Activated CD4-positive, alpha-beta T cell treated with anti-CD3 and anti-CD28 coated beads for 1 hour (primary cell): ENCODE results near the gene VASH2.
"Not testable (repeated sequence)": the region's sequence is repeated elsewhere in the genome, so short reads cannot be mapped to it uniquely, and the experiment has no call there.

Experiments used
- DNase-seq: peaks from one replicate; pipeline ENCODE4 v3.0.0-alpha.2; 2020

Gene VASH2

DNA sequence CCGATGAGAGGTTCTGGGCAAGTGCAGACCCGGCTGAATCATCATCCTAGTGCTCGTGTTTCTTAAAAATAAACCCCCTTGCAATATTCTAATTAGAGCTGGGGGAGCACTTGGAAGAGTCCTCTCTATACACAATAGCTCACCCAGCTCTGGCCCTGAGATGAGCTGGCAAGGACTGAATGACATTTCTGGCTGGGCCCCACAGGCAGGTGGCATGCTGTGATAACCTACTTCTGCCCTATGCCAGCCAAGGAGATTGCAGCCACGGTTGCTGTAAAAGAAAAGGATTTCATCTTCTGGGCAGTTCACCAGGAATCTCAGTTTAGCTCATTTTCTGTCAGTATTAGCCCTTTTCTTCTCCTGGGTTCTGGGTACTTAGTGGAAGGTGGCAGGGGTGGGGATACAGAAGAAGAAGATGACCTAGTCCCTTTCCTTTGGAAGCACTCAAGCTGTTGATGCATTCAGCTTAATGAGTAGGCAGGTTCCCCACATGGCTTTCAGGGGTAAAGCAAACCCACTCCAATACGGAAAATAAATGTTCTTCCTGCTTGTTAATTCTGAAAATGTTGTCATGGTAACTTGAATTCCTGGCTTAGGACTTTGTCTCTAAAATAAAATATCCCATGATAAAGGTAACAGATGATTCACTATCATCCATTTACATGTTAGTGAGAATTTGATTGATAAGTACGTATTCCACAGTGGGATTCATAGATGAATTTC is 32.2 kb downstream of the VASH2 start:
- no peak for DNase-seq

DNA sequence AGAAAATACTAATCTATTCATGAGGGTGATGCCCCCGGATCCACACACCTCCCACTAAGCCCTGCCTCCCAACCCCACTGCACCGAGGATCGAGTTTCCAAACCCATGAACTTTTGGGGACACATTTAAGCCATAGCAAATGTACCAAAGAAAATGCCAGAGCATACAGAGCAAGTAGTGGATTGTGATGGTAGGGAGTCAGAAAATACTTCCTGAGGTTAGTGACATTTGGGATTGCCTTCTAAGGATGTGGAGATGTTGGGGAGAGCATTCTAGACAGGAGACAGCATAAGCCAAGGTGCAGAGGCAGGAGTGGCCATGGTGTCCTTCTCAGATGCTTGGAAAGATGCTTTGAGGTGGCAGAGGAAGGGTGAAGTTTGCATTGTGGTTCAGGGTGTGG is 33.1 kb downstream of the VASH2 start:
- no peak for DNase-seq

DNA sequence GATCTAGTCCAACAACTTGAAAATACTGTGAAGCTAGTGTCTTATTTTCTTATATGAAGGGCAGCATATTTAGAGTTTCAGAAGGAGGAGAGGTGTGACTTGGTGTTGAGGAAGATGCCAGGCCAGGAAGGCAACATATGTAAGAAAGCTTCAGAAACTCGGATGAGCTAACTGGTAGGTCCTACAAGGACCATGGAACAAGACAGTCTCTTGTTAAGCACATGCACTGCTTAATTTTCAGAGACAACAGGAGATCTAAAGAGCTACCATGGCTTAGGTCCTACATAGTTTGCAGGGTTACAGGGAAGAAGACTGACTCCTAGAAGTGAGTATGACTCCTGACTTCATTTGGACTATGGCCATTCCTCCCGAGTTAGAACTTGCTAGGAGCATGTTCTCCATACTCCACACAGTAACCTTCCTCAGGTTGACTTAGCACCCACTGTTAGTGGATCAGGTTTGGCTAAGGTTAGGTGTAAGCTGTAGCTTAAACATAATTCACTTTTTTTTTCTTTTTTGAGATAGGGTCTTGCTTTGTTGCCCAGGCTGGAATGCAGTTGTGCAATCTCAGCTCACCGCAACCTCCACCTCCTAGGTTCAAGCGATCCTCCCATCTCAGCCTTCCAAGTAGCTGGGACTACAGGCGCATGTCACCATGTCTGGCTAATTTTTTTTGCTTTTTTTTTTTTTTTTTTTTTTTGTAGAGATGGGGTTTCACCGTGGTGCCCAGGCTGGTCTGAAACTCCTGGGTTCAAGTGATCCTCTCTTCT is 34.4 kb downstream of the VASH2 start:
- no peak for DNase-seq

DNA sequence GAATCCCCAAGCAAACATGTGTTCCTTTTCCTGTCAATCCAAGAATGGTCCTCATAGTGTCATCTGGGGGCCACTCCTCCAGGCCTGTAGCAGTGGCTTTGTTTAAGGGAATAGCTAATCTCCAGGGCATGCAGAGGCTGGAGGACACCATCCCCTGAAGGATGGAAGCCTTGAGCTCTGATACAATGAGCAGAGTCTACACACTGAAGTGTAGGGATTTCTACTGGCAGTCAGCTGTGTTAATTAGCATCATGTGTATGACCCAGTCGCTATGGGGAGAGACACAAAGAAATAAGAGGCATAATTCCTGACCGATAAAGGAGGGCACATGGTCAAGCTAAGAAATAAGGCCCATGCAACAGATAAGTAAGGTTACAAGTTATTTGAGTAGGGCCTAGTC is 36.2 kb downstream of the VASH2 start:
- DNase-seq, result no peak

DNA sequence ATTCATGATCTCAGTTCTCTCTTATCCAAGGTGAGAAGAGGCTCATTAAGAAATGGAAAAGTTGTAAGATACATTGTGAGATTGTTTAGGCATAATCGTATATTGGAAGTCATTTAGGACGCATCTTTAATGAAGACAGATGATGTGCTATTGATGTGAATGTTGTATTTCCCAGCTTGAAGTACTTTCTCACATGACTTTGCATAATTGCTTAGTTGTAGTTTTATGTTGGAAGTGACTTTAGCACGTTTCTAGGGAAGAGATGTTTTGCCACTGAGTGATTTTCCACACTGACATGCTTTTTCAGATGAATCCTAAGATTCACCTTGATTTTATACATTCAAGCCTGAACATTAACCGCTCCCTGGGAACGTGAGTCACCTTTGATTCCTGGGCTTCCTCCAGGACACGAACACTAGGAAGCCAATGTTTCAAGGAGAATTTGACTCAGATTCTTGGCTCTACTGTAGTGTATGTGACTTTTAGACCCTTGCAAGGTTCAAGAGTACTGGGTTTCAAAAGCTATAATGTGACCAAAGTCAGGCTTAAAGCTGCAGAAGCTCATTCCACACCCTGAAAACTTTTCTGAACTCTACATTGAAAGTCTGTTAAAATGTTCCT is 37.5 kb downstream of the VASH2 start:
- DNase-seq, result no peak

DNA sequence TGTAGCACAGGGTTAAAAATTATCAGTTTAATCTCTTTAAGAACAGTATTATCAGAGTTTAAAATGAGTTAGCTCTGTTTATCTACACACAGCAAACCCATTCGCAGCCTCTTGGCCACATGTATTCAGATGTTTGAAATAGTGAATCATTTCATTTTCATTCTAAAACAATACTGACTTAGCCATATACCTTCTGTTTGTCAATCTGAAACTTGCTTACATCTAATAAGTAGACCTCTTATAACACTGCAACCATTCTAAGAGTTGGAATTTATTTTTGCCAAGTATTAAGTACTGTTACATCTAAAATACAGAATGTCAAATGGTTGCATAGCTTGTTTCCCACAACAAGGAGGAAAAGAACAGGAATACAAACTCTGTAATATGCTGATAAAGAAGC is 39.9 kb downstream of the VASH2 start:
- no peak for DNase-seq

DNA sequence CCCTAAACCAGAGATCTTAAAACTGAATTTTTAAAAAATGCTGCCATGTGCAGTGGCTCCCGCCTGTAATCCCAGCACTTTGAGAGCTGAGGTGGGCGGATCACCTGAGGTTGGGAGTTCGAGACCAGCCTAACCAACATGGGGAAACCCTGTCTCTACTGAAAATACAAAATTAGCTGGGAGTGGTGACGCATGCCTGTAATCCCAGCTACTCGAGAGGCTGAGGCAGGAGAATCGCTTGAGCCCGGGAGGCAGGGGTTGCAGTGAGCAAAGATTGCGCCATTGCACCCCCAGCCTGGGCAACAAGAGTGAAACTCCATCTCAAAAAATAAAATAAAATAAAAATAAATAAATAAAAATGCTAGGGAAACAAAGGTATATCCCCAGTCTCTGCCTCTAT is 43.6 kb downstream of the VASH2 start:
- not testable (repeated sequence) for DNase-seq

DNA sequence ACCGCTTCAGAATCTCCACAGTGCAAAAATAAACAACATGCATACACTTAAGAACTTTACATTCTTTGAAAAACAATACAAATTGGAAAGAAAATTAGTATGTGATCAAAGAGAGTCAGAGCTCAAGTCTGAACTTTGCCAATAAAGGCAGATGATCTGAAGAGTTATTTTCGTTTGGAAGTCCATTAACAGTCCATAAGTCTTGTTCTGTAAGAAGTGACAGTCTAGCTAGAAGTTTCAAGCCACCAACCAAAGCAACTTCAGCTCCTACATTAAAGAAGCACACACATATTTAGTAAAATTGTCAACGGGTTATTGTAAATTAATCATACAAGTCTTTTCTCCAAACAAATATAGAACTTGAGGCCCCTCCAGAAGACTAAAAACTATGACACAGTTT is 44.6 kb downstream of the VASH2 start:
- no peak for DNase-seq

DNA sequence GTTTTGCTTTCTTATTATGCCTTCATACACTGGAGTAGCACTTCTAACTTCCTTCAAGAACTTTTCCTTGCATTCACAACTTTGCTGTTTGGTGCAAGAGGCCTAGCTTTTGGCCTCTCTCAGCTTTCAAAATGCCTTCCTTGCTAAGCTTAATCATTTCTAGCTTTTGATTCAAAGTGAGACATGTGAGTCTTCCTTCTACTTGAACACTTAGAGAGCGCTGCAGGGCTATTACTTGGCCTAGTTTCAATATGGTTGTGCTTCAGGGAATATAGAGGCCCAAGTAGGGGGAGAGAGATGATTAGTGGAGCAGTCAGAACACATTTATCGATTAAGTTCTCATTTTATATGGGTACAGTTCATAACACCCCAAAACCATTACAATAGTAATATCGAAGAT is 52.9 kb downstream of the VASH2 start:
- DNase-seq, result no peak

DNA sequence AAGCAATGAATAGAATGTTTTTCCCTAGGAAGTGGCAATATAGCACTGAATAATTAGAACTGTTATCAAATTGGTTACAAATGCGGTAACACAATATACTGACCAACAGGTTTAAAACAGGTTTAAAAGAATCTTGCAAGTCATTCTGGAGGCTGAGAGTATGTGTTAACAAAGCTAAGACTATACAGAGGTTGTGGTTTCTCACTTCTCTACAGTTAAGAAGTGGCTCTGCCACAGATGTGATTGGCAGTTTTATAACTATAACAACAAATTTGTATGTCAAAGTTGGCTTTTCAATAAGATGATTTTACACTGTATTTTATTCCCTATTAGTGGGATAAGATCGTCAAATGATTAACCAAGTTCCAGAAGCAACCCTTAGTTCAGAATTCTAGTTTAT is 58.2 kb downstream of the VASH2 start:
- DNase-seq, result no peak

DNA sequence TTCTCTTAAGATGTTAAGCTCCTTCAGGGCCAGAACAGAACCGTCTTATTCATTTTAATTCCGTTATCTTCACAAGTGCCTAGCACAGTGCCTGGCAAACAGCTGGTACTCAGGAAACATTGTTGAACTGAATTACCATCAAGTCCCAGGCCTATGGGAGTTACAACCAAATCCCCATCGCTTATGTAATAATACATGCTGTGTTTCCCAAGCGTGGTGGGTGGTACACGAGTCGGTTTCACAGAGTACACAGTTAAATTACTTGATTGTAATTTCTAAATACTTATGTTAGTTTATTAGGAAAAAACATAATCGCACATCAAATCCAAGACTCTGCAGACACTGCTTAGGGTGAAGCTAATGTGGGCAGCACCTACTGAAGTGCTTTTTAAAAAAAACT is 64.3 kb downstream of the VASH2 start:
- no peak for DNase-seq

DNA sequence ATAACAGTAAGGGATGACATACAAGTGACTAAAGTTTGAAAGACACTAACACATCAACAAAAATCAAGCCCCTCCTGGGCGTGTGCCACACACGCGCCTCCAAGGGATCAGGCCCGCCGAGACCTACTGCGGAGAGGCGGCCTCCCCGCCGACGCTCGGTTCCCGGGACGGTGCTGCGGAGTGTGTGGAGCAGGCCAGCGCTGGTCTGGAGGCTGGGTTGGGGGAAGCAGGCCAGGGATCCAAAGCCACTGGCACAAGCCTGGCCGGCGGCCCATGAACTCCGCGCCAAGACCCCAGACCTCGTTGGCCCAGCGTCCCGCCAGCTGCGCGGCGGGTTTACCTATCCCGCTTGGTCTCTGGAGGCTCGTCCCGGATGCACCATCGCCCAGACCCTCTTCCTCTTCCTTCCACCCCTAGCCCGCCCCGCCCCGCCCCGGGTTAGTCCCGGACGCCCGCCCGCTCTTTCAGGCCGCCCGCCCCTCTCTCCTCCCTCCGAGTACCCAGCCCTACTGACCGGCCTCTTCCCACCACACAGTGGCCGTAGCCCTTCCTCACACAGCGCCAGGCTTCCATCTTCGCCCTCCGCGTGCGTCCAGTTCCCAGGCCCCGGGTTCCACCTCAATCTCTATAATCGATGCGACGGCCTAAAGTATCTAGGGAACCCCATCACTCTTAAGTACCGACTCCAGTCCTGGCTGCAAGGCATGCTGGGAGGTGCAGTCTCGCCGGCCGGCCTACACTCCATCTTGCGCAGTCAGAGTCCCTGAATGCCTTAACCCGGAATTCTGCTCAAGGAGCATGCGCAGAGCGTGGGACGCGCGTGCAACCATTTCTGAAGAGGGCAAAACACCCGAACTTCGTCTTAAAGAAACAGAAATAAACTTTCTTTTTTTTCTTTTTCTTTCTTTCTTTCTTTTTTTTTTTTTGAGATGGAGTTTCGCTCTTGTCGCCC is 65.0 kb downstream of the VASH2 start, which contains the start of gene ANGEL2:
TSS of gene ANGEL2 (minus strand) at position 769 of the 952 bp plus-strand sequence. CDS start at position 573, 196 bp downstream.
- DNase-seq, result peak; percentile 92

DNA sequence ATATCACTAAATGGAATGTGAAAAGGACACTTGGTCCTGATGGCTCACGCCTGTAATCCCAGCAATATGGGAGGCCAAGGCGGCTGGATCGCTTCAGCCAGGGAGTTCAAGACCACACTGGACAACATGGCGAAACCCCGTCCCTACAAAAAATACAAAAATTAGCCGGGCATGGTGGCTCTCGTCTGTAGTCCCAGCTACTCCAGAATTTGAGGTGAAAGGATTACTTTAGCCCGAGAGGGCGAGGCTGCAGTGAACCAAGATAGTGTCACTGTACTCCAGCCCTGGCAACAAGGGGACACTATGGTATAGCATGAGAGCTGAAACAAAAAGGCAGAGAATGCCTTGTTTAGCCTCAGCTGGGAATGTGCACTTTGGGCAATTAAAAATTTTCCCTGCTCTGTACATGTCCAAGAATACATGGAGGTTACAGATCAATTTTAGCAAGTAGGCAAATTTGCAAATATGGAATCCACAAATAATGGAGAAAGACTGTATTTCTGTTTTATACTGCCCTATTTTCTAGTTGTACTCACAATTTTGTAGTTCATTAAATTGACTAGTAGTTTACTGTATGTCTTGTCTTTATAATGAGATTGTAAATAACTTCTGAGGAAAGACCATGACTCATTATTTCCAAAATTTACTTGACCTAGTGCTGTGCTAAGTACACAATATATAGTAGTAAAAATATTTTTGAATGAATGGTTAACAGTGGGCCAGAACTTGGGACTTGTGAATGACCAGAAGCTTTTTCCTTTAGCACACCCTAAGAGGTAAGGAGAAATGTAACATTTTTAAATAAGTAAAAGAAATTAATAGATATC is 67.3 kb downstream of the VASH2 start:
- no peak for DNase-seq

DNA sequence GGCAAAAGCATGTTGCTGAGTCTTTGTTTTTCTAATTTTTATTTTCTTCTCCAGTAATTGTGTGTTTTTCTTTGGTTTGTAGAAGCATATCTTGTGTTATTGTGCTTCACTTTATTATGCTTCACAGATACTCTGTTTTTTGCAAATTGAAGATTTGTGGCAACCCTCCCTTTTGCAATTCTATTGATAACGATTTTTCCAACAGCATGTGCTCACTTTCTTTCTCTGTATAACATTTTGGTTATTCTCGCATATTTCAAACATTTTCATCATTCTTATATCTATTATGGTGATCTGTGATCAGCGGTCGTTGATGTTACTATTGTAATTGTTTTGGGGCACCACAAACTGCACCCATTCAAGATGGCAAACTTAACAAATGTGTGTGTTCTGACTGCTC is 69.1 kb downstream of the VASH2 start:
- no peak for DNase-seq

DNA sequence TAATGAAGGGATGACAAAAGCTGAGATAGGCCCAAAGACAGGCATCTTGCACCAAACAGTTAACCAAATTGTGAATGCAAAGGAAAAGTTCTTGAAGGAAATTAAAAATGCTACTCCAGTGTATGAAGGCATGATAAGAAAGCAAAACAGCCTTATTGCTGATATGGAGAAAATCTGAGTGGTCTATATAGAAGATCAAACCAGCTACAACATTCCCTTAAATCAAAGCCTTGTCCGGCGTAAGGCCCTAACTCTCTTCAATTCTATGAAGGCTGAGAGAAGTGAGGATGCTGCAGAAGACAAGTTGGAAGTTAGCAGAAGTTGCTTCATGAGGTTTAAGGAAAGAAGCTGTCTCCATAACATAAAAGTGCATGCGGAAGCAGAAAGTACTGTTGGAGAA is 69.7 kb downstream of the VASH2 start:
- no peak for DNase-seq

DNA sequence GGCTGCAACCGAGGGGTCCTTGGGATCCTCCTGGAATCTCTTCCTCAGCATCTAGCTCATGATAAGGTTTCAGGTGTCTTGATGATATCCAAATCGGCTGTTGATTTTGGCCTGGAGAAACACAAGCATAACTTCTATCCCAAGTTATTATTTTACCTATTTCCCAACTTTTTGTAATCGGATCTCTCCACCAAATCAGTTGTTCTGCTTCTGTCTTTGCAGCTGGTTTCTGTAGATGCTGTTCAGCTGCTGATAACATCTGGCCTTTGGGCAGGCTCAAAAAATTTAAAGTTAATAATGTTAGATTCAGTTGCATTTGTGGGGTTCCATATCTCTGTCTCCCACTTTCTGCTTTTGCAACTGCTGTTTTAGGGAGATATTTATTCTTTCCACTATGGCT is 76.7 kb downstream of the VASH2 start:
- not testable (repeated sequence) for DNase-seq

DNA sequence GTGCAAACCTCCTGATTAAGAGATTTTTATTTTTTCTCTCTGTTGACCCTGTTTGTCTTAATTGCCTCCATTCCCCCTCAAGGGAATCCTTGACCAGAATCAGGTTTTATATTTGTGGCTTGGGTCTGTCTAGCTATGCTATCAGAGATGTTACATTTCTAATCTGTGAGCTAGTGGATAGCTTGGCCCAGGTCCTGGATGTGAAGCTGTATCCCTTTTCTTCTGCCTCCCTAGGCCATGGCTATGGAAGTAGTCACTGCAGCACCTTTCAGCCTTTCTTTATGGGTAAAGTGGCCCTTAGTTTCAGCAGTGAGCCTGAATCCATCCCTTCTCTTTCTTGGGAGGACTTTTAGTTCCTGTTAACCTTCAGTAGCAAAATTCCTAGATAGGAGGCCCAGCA is 82.3 kb downstream of the VASH2 start:
- DNase-seq, result no peak

DNA sequence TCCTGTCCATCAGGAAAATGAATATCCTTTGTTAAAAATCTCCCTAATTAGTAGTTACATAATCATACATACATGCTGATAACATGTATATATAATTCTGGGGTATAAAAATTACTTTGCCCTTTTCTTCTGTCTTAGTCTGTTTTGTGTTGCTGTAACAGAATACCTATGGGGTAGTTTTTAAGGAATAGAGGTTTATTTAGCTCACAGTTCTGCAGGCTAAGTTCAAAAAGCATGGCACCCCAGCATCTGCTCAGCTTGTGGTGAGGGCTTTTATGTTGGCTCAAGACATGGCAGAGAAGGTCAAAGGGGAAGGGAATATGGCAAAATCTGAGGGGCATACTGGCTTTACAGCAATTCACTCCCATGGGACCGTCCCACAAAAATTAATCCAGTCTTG is 84.4 kb downstream of the VASH2 start:
- DNase-seq, result no peak

DNA sequence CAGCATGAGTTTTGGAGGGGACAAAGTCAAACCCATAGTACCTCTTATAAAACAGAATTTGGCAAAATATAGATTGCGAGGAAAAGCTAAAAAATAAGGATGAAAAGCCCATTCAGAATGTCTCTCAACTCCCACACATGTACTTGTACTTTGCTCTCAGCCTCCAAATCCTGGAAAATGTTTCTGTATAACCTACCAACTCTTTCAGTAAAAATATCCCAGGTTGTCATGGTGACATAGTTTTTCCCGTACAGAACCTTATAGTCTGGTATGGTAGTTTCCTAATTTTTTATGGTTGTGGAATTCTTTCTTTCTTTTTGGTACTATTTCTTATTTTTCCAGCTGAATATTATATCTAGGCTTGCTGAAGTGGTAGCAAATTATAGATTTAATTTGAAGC is 85.2 kb downstream of the VASH2 start:
- DNase-seq, result no peak
